ENCODE measurements around the gene CCZ1B. TPM values are rescaled to one million over a fixed set of nuclear protein-coding genes. Genes with fewer than 3 reads are reported as not detected.
"Not testable (repeated sequence)": the region's sequence is repeated elsewhere in the genome, so short reads cannot be mapped to it uniquely, and the experiment has no call there.

The CCZ1B gene
- total RNA-seq = 64.2 TPM
- 32.5 TPM for polyA plus RNA-seq (ENCODE audit: insufficient read depth, low read depth, low replicate concordance)
- long read RNA-seq, donor 1, partial matches to known transcripts = 0 of 7 reads
- long read RNA-seq, donor 1, other reads (novel, unspliced or antisense) = 0 of 7 reads
- long read RNA-seq, donor 2, transcript CCZ1B-201 (15 exons, 2,885 nt) = major isoform, 5 of 10 reads
- long read RNA-seq, donor 2, partial matches to known transcripts = 0 of 10 reads
- long read RNA-seq, donor 2, other reads (novel, unspliced or antisense) = 0 of 10 reads
- long read RNA-seq, donor 3, transcript CCZ1B-201 (15 exons, 2,885 nt) = major isoform, 6 of 10 reads
- long read RNA-seq, donor 3, partial matches to known transcripts = 0 of 10 reads
- long read RNA-seq, donor 3, other reads (novel, unspliced or antisense) = 0 of 10 reads
- long read RNA-seq, donor 4, transcript CCZ1B-201 (15 exons, 2,885 nt) = major isoform, 12 of 16 reads
- long read RNA-seq, donor 4, partial matches to known transcripts = 0 of 16 reads
- long read RNA-seq, donor 4, other reads (novel, unspliced or antisense) = 0 of 16 reads
- long read RNA-seq, donor 5 = 0 reads
- long read RNA-seq, donor 6, partial matches to known transcripts = 0 of 4 reads
- long read RNA-seq, donor 6, other reads (novel, unspliced or antisense) = 0 of 4 reads
- long read RNA-seq, donor 7, partial matches to known transcripts = 2 of 7 reads
- long read RNA-seq, donor 7, other reads (novel, unspliced or antisense) = 2 of 7 reads
- long read RNA-seq, donor 8, transcript CCZ1B-201 (15 exons, 2,885 nt) = major isoform, 7 of 10 reads
- long read RNA-seq, donor 8, partial matches to known transcripts = 0 of 10 reads
- long read RNA-seq, donor 8, other reads (novel, unspliced or antisense) = 0 of 10 reads
- long read RNA-seq, donor 9, partial matches to known transcripts = 0 of 7 reads
- long read RNA-seq, donor 9, other reads (novel, unspliced or antisense) = 0 of 7 reads
- long read RNA-seq, donor 10, partial matches to known transcripts = 0 of 12 reads
- long read RNA-seq, donor 10, other reads (novel, unspliced or antisense) = 0 of 12 reads

- H3K27me3 ChIP-seq (ENCODE audit: control insufficient read depth, insufficient read depth, low read length); H3K9ac ChIP-seq (ENCODE audit: low read length in 3 of 3); H3K4me1 ChIP-seq (ENCODE audit: control insufficient read depth in 2 of 3, insufficient read depth in 2 of 3, low read depth in 1 of 3, low read length in 3 of 3); H3K27ac ChIP-seq (ENCODE audit: low read depth in 2 of 2, low read length in 2 of 2); intact Hi-C loops (cut with DNase I); FAIRE-seq; H3K9me3 ChIP-seq (ENCODE audit: control insufficient read depth in 2 of 3, insufficient read depth in 1 of 3, low read length in 3 of 3); H3K36me3 ChIP-seq (ENCODE audit: control insufficient read depth in 2 of 3, insufficient read depth in 3 of 3, low read length in 3 of 3): not testable (repeated sequence)
- peak within 1 kb of the TSS; percentile 66 to 72 (median 69) for H3K4me3 ChIP-seq (ENCODE audit: low read length in 3 of 3)
- DNase-seq = peak; percentile 79 to 88 (median 86)
Observed at GRCh38 chr7:6826151-6826550, at the start of gene CCZ1B. Gene CCZ1B (minus strand): TSS chr7:6826275. CDS start chr7:6826197, 78 bp downstream.

- H3K27ac ChIP-seq (ENCODE audit: low read depth in 2 of 2, low read length in 2 of 2); H3K27me3 ChIP-seq (ENCODE audit: control insufficient read depth, insufficient read depth, low read length); FAIRE-seq; intact Hi-C loops (cut with DNase I); H3K4me1 ChIP-seq (ENCODE audit: control insufficient read depth in 2 of 3, insufficient read depth in 2 of 3, low read depth in 1 of 3, low read length in 3 of 3); H3K36me3 ChIP-seq (ENCODE audit: control insufficient read depth in 2 of 3, insufficient read depth in 3 of 3, low read length in 3 of 3); H3K9ac ChIP-seq (ENCODE audit: low read length in 3 of 3); H3K9me3 ChIP-seq (ENCODE audit: control insufficient read depth in 2 of 3, insufficient read depth in 1 of 3, low read length in 3 of 3); H3K4me3 ChIP-seq (ENCODE audit: low read length in 3 of 3); DNase-seq: not testable (repeated sequence)
Observed at GRCh38 chr7:6875022-6875421, 48.9 kb upstream of the CCZ1B start.

- FAIRE-seq; H3K4me3 ChIP-seq (ENCODE audit: low read length in 3 of 3); H3K9ac ChIP-seq (ENCODE audit: low read length in 3 of 3); H3K4me1 ChIP-seq (ENCODE audit: control insufficient read depth in 2 of 3, insufficient read depth in 2 of 3, low read depth in 1 of 3, low read length in 3 of 3); H3K9me3 ChIP-seq (ENCODE audit: control insufficient read depth in 2 of 3, insufficient read depth in 1 of 3, low read length in 3 of 3); DNase-seq; H3K27me3 ChIP-seq (ENCODE audit: control insufficient read depth, insufficient read depth, low read length); H3K36me3 ChIP-seq (ENCODE audit: control insufficient read depth in 2 of 3, insufficient read depth in 3 of 3, low read length in 3 of 3); H3K27ac ChIP-seq (ENCODE audit: low read depth in 2 of 2, low read length in 2 of 2); intact Hi-C loops (cut with DNase I): not testable (repeated sequence)
Observed at GRCh38 chr7:6872246-6872945, 46.3 kb upstream of the CCZ1B start.

GRCh38 chr7:6871421-6872144 is 45.5 kb upstream of the CCZ1B start:
- H3K36me3 ChIP-seq (ENCODE audit: control insufficient read depth in 2 of 3, insufficient read depth in 3 of 3, low read length in 3 of 3); H3K9me3 ChIP-seq (ENCODE audit: control insufficient read depth in 2 of 3, insufficient read depth in 1 of 3, low read length in 3 of 3); H3K4me3 ChIP-seq (ENCODE audit: low read length in 3 of 3); H3K4me1 ChIP-seq (ENCODE audit: control insufficient read depth in 2 of 3, insufficient read depth in 2 of 3, low read depth in 1 of 3, low read length in 3 of 3); H3K27ac ChIP-seq (ENCODE audit: low read depth in 2 of 2, low read length in 2 of 2); H3K9ac ChIP-seq (ENCODE audit: low read length in 3 of 3); intact Hi-C loops (cut with DNase I); H3K27me3 ChIP-seq (ENCODE audit: control insufficient read depth, insufficient read depth, low read length); FAIRE-seq: not testable (repeated sequence)
- DNase-seq = peak in 2 of 5 donors; percentile 6 to 23

GRCh38 chr7:6864751-6865150 is 38.7 kb upstream of the CCZ1B start:
- H3K27ac ChIP-seq (ENCODE audit: low read depth in 2 of 2, low read length in 2 of 2); H3K36me3 ChIP-seq (ENCODE audit: control insufficient read depth in 2 of 3, insufficient read depth in 3 of 3, low read length in 3 of 3); H3K27me3 ChIP-seq (ENCODE audit: control insufficient read depth, insufficient read depth, low read length); intact Hi-C loops (cut with DNase I); FAIRE-seq; DNase-seq; H3K4me3 ChIP-seq (ENCODE audit: low read length in 3 of 3); H3K9me3 ChIP-seq (ENCODE audit: control insufficient read depth in 2 of 3, insufficient read depth in 1 of 3, low read length in 3 of 3); H3K4me1 ChIP-seq (ENCODE audit: control insufficient read depth in 2 of 3, insufficient read depth in 2 of 3, low read depth in 1 of 3, low read length in 3 of 3); H3K9ac ChIP-seq (ENCODE audit: low read length in 3 of 3): not testable (repeated sequence)

- H3K4me3 ChIP-seq (ENCODE audit: low read length in 3 of 3); H3K4me1 ChIP-seq (ENCODE audit: control insufficient read depth in 2 of 3, insufficient read depth in 2 of 3, low read depth in 1 of 3, low read length in 3 of 3); H3K27ac ChIP-seq (ENCODE audit: low read depth in 2 of 2, low read length in 2 of 2); H3K36me3 ChIP-seq (ENCODE audit: control insufficient read depth in 2 of 3, insufficient read depth in 3 of 3, low read length in 3 of 3); intact Hi-C loops (cut with DNase I); DNase-seq; H3K27me3 ChIP-seq (ENCODE audit: control insufficient read depth, insufficient read depth, low read length); FAIRE-seq; H3K9me3 ChIP-seq (ENCODE audit: control insufficient read depth in 2 of 3, insufficient read depth in 1 of 3, low read length in 3 of 3); H3K9ac ChIP-seq (ENCODE audit: low read length in 3 of 3): not testable (repeated sequence)
Observed at GRCh38 chr7:6864188-6864587, 38.1 kb upstream of the CCZ1B start.

- DNase-seq; H3K4me3 ChIP-seq (ENCODE audit: low read length in 3 of 3); intact Hi-C loops (cut with DNase I); H3K9me3 ChIP-seq (ENCODE audit: control insufficient read depth in 2 of 3, insufficient read depth in 1 of 3, low read length in 3 of 3); H3K36me3 ChIP-seq (ENCODE audit: control insufficient read depth in 2 of 3, insufficient read depth in 3 of 3, low read length in 3 of 3); H3K27ac ChIP-seq (ENCODE audit: low read depth in 2 of 2, low read length in 2 of 2); H3K27me3 ChIP-seq (ENCODE audit: control insufficient read depth, insufficient read depth, low read length); FAIRE-seq; H3K9ac ChIP-seq (ENCODE audit: low read length in 3 of 3); H3K4me1 ChIP-seq (ENCODE audit: control insufficient read depth in 2 of 3, insufficient read depth in 2 of 3, low read depth in 1 of 3, low read length in 3 of 3): not testable (repeated sequence)
Observed at GRCh38 chr7:6862876-6863275, 36.8 kb upstream of the CCZ1B start.

Data from kidney (tissue), 19 donors.